Spleen (tissue), 7 donors: ENCODE data around the gene SH3D19.

ENCODE experiments used
- POLR2A ChIP-seq, 3 donors: fragments of 450-650 bp; IDR thresholded peaks; one replicate each; pipeline ENCODE4 v1.5.1; 2017; ENCODE audit warnings: antibody characterized with exemption in 3 of 3, mild to moderate bottlenecking in 1 of 3
- POLR2AphosphoS5 ChIP-seq, 3 donors: sonication (generic); formaldehyde crosslinking; IDR thresholded peaks; one replicate each; pipeline ENCODE4 v1.5.1; 2017; ENCODE audit warnings: antibody characterized with exemption in 3 of 3
- TF ChIP-seq, protein P1 (sequence below), 11 experiments: fragments of 200-600 bp in 7 of 11; fragments of 450-650 bp in 4 of 11; sonication (generic) in 4 of 11; IDR thresholded peaks in 8 of 11; conservative IDR thresholded peaks in 3 of 11; 1 replicate in 7 of 11; 2 replicates in 4 of 11; pipeline versions ENCODE4 v1.4.0 to v1.8.0; 2016 to 2021; ENCODE audit warnings: antibody characterized with exemption in 11 of 11, inconsistent platforms in 4 of 11, mild to moderate bottlenecking in 1 of 11
- donor health status: DM: no; HTN: no; CAD: no; lungs with moderate emphysema.
- donor health status: DM: no; HTN: no; CAD: no.
- donor health status: DM: no; HTN: no; CAD: no.

DNA sequence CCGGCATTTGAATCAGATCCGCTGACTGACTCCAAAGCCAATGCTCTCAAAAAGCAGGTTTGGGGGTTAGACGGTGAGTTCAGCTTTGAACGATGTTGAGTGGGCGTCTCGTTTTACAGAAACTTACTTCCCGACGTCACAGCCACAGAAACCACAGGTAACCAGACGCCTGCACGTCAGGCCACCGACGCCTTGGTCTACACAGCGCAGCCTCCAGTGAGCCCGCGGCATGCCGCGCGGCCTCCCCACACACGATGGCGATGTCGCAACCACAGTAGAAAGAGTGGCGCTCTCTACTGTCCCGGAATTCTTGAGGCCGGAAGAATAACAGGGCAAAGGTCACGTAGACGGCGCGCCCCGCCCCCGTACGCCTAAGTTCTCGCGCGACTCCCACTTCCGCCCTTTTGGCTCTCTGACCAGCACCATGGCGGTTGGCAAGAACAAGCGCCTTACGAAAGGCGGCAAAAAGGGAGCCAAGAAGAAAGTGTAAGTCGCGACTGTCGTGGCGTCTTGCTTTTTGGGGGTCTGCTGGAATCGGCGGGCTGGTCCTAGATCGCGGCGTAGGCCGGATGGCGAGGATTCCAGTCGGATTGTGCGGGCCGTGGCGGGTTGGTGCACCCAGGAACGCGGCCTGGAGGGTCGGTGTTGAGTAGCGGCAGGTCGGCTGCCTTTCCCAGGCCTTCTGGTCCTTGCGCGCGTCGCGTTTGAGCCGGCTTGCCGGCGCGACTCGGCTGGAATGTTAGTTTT, 226.0 kb downstream of the SH3D19 start, which contains the start of gene RPS3A:
- TF ChIP-seq, protein P1, sequence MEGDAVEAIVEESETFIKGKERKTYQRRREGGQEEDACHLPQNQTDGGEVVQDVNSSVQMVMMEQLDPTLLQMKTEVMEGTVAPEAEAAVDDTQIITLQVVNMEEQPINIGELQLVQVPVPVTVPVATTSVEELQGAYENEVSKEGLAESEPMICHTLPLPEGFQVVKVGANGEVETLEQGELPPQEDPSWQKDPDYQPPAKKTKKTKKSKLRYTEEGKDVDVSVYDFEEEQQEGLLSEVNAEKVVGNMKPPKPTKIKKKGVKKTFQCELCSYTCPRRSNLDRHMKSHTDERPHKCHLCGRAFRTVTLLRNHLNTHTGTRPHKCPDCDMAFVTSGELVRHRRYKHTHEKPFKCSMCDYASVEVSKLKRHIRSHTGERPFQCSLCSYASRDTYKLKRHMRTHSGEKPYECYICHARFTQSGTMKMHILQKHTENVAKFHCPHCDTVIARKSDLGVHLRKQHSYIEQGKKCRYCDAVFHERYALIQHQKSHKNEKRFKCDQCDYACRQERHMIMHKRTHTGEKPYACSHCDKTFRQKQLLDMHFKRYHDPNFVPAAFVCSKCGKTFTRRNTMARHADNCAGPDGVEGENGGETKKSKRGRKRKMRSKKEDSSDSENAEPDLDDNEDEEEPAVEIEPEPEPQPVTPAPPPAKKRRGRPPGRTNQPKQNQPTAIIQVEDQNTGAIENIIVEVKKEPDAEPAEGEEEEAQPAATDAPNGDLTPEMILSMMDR (IDR thresholded peaks at IDR 0.05 in 8 of 11, conservative IDR thresholded peaks at IDR 0.05 in 3 of 11), result peak; percentile 78 to 99 (median 96)
- TF ChIP-seq POLR2A (IDR thresholded peaks at IDR 0.05), result peak in 1 of 3 donors; percentile 15
- TF ChIP-seq POLR2AphosphoS5 (IDR thresholded peaks at IDR 0.05), result peak; percentile 95 to 98 (median 97)
